H1 (cell line): ENCODE measurements around the gene STAU1. TPM values are rescaled to one million over a fixed set of nuclear protein-coding genes. Genes with fewer than 3 reads are reported as not detected.

Source experiments
- CTCF ChIA-PET: fragments of 300-600 bp; sonication (Branson Sonifier 250); formaldehyde crosslinking; loops from one replicate; lab custom pipeline; 2021; ENCODE audit not compliant: partially characterized antibody; lab: Charles Lee
- POLR2A ChIA-PET: fragments of 300-600 bp; sonication (Branson Sonifier 250); formaldehyde crosslinking; loops from one replicate; lab custom pipeline; 2021; ENCODE audit warnings: inconsistent platforms; ENCODE audit not compliant: partially characterized antibody; lab: Charles Lee
- DNase-seq, 2 experiments: peaks; one replicate each; pipeline versions ENCODE4 v3.0.0 to v3.0.0-alpha.2; 2010 to 2022; ENCODE audit warnings: low spot score in 2 of 2, low read depth in 1 of 2, mixed read lengths in 1 of 2
- FAIRE-seq: peaks from 2 replicates; lab custom pipeline; 2011; peaks lifted over from hg19 to GRCh38; lab: Jason Lieb, UNC
- H2AFZ ChIP-seq: 2 replicates; pipeline ENCODE4 v1.8.1; 2012; ENCODE audit warnings: low read length, inconsistent platforms
- H2AK5ac ChIP-seq: 2 replicates; pipeline ENCODE4 v1.6.1; 2013; ENCODE audit warnings: low read depth, low read length
- H2BK120ac ChIP-seq: replicated peaks from 2 replicates; pipeline ENCODE3; 2013; ENCODE audit warnings: low read depth, low read length, inconsistent platforms
- H2BK12ac ChIP-seq: 2 replicates; pipeline ENCODE4 v1.6.1; 2013; ENCODE audit warnings: low read depth, low read length
- H2BK15ac ChIP-seq: 2 replicates; pipeline ENCODE4 v1.6.1; 2013; ENCODE audit warnings: low read length
- H2BK20ac ChIP-seq: 2 replicates; pipeline ENCODE4 v1.6.1; 2013; ENCODE audit warnings: low read length
- H2BK5ac ChIP-seq: 2 replicates; pipeline ENCODE4 v1.6.1; 2013; ENCODE audit warnings: low read depth, low read length
- H3K14ac ChIP-seq: 2 replicates; pipeline ENCODE4 v1.6.1; 2013; ENCODE audit warnings: inconsistent platforms; ENCODE audit not compliant: insufficient read length
- H3K18ac ChIP-seq: 2 replicates; pipeline ENCODE4 v1.6.1; 2013; ENCODE audit warnings: low read length; ENCODE audit errors: extremely low read depth
- H3K23ac ChIP-seq: 2 replicates; pipeline ENCODE4 v1.6.1; 2013; ENCODE audit warnings: inconsistent platforms; ENCODE audit not compliant: insufficient read length
- H3K23me2 ChIP-seq: 2 replicates; pipeline ENCODE4 v1.6.1; 2013; ENCODE audit warnings: low read depth, low read length
- H3K27ac ChIP-seq: 2 replicates; pipeline ENCODE4 v1.6.1; 2011; ENCODE audit warnings: low read depth, low read length, inconsistent platforms
- H3K27me3 ChIP-seq, 4 experiments: replicated peaks in 1 of 4; 1 replicate in 1 of 4; 2 replicates in 3 of 4; pipeline versions ENCODE4 v1.6.1 to v1.8.1; 2011 to 2013; ENCODE audit warnings: low read length in 3 of 4, mild to moderate bottlenecking in 3 of 4, inconsistent platforms in 2 of 4, mixed read lengths in 2 of 4, moderate library complexity in 1 of 4; ENCODE audit not compliant: control insufficient read depth in 3 of 4, insufficient read depth in 3 of 4; ENCODE audit errors: extremely low read depth in 1 of 4
- H3K36me3 ChIP-seq, 4 experiments: 2 replicates each; pipeline versions ENCODE4 v1.6.1 to v1.8.1; 2011 to 2013; ENCODE audit warnings: mild to moderate bottlenecking in 4 of 4, low read length in 3 of 4, moderate library complexity in 2 of 4, control low read depth in 1 of 4, inconsistent platforms in 1 of 4; ENCODE audit not compliant: insufficient read depth in 4 of 4, control insufficient read depth in 2 of 4
- H3K4ac ChIP-seq: replicated peaks from 2 replicates; pipeline ENCODE3; 2013; ENCODE audit warnings: low read length, low read depth, mixed read lengths, inconsistent platforms; ENCODE audit not compliant: insufficient read length
- H3K4me1 ChIP-seq, 4 experiments: replicated peaks in 1 of 4; 1 replicate in 1 of 4; 2 replicates in 3 of 4; pipeline versions ENCODE4 v1.6.1 to v1.8.1; 2011 to 2013; ENCODE audit warnings: low read length in 3 of 4, inconsistent platforms in 2 of 4, mixed read lengths in 1 of 4; ENCODE audit not compliant: insufficient read depth in 4 of 4, control insufficient read depth in 3 of 4
- H3K4me2 ChIP-seq, 2 experiments: 2 replicates each; pipeline versions ENCODE4 v1.6.1 to v1.8.1; 2011 to 2013; ENCODE audit warnings: low read depth in 2 of 2, low read length in 2 of 2, control low read depth in 1 of 2, inconsistent platforms in 1 of 2, mild to moderate bottlenecking in 1 of 2; ENCODE audit not compliant: insufficient read depth in 1 of 2
- H3K4me3 ChIP-seq, 4 experiments: fragments of 200-600, 300-600 bp in 1 of 4; sonication (generic), shearing (Covaris generic), sonication (Bioruptor Twin) in 1 of 4; 2 replicates each; pipeline versions ENCODE4 v1.5.1 to v1.8.1; 2011 to 2016; ENCODE audit warnings: low read length in 4 of 4, low read depth in 3 of 4, control low read depth in 2 of 4, inconsistent platforms in 2 of 4, mild to moderate bottlenecking in 2 of 4, mixed read lengths in 1 of 4, moderate library complexity in 1 of 4; ENCODE audit not compliant: insufficient read depth in 2 of 4; ENCODE audit errors: extremely low read depth in 1 of 4
- H3K56ac ChIP-seq: replicated peaks from 2 replicates; pipeline ENCODE3; 2013; ENCODE audit warnings: low read depth, mild to moderate bottlenecking, mixed read lengths, low read length, inconsistent platforms; ENCODE audit not compliant: insufficient read length
- H3K79me1 ChIP-seq: 2 replicates; pipeline ENCODE4 v1.6.1; 2013; ENCODE audit warnings: low read depth, low read length, control low read depth
- H3K79me2 ChIP-seq, 2 experiments: 2 replicates each; pipeline versions ENCODE4 v1.6.1 to v1.8.1; 2012 to 2013; ENCODE audit warnings: low read length in 2 of 2, mild to moderate bottlenecking in 2 of 2, inconsistent platforms in 1 of 2; ENCODE audit not compliant: insufficient read depth in 2 of 2, control insufficient read depth in 1 of 2
- H3K9ac ChIP-seq, 4 experiments: replicated peaks in 1 of 4; 1 replicate in 1 of 4; 2 replicates in 3 of 4; pipeline versions ENCODE4 v1.6.1 to v1.8.1; 2011 to 2013; ENCODE audit warnings: low read depth in 3 of 4, low read length in 3 of 4, control low read depth in 2 of 4, mild to moderate bottlenecking in 2 of 4, moderate library complexity in 2 of 4, inconsistent platforms in 1 of 4; ENCODE audit errors: extremely low read depth in 1 of 4
- H3K9me3 ChIP-seq, 2 experiments: 2 replicates each; pipeline versions ENCODE4 v1.6.1 to v1.8.1; 2012 to 2013; ENCODE audit warnings: mild to moderate bottlenecking in 2 of 2, moderate library complexity in 2 of 2, control low read depth in 1 of 2, inconsistent platforms in 1 of 2, low read depth in 1 of 2, low read length in 1 of 2, mixed read lengths in 1 of 2; ENCODE audit not compliant: insufficient read depth in 2 of 2
- H4K20me1 ChIP-seq, 2 experiments: replicated peaks in 1 of 2; 2 replicates each; pipeline versions ENCODE3 to v1.8.1; 2011 to 2013; ENCODE audit warnings: inconsistent platforms in 2 of 2, low read length in 2 of 2, mild to moderate bottlenecking in 1 of 2; ENCODE audit not compliant: insufficient read depth in 2 of 2, control insufficient read depth in 1 of 2
- H4K5ac ChIP-seq: 2 replicates; pipeline ENCODE4 v1.6.1; 2013; ENCODE audit warnings: low read length, low read depth, mixed read lengths, inconsistent platforms; ENCODE audit not compliant: insufficient read length
- H4K8ac ChIP-seq: 2 replicates; pipeline ENCODE4 v1.8.0; 2013; ENCODE audit warnings: mild to moderate bottlenecking, moderate library complexity, low read length, inconsistent platforms; ENCODE audit not compliant: insufficient read depth; ENCODE audit errors: extremely low read depth
- H4K91ac ChIP-seq: replicated peaks from 2 replicates; pipeline ENCODE3; 2013; ENCODE audit warnings: low read length, mixed read lengths, inconsistent platforms; ENCODE audit not compliant: insufficient read length
- ASH2L ChIP-seq: fragments of 200-600, 300-600 bp; sonication (generic); IDR thresholded peaks from one replicate; pipeline ENCODE4 v1.7.1; 2017; ENCODE audit warnings: low read length
- BCL11A ChIP-seq, 2 experiments: IDR thresholded peaks; one replicate each; pipeline ENCODE4 v1.6.1; 2011; ENCODE audit warnings: low read depth in 2 of 2, low read length in 2 of 2, mild to moderate bottlenecking in 2 of 2
- CBX5 ChIP-seq: fragments of 300-800, 300-1000 bp; sonication (generic); IDR thresholded peaks from 2 replicates; pipeline ENCODE4 v1.7.1; 2016; ENCODE audit warnings: antibody characterized with exemption, low read length, low read depth
- EGR1 ChIP-seq: IDR thresholded peaks from 2 replicates; pipeline ENCODE4 v1.6.1; 2011; ENCODE audit warnings: low read depth, low read length, borderline replicate concordance
- FOSL1 ChIP-seq: IDR thresholded peaks from 2 replicates; pipeline ENCODE4 v1.6.1; 2011; ENCODE audit warnings: mild to moderate bottlenecking, low read depth, low read length, moderate library complexity; ENCODE audit not compliant: insufficient read depth
- GABPA ChIP-seq: IDR thresholded peaks from 2 replicates; pipeline ENCODE4 v1.6.1; 2011; ENCODE audit warnings: mild to moderate bottlenecking, low read length, moderate library complexity, borderline replicate concordance; ENCODE audit not compliant: insufficient read depth
- GTF2F1 ChIP-seq: IDR thresholded peaks from 2 replicates; pipeline ENCODE4 v1.6.1; 2012; ENCODE audit warnings: low read depth, low read length, improper control_type of control experiment, borderline replicate concordance
- HDAC2 ChIP-seq, 2 experiments: fragments of 300-600 bp in 1 of 2; sonication (generic) in 1 of 2; IDR thresholded peaks; 2 replicates each; pipeline ENCODE4 v1.6.1; 2011 to 2012; ENCODE audit warnings: low read depth in 2 of 2, low read length in 2 of 2, mild to moderate bottlenecking in 2 of 2, moderate library complexity in 2 of 2, borderline replicate concordance in 1 of 2, inconsistent platforms in 1 of 2
- MAFK ChIP-seq: IDR thresholded peaks from 2 replicates; pipeline ENCODE4 v1.6.1; 2012; ENCODE audit warnings: low read depth, mild to moderate bottlenecking, improper control_type of control experiment, low read length
- POLR2A ChIP-seq, 2 experiments: IDR thresholded peaks; 1 replicate in 1 of 2; 2 replicates in 1 of 2; pipeline ENCODE4 v1.6.1; 2011; ENCODE audit warnings: low read depth in 2 of 2, low read length in 2 of 2, mild to moderate bottlenecking in 2 of 2; ENCODE audit errors: control extremely low read depth in 1 of 2
- RFX5 ChIP-seq: IDR thresholded peaks from 2 replicates; pipeline ENCODE4 v1.6.1; 2011; ENCODE audit warnings: low read depth, low read length, improper control_type of control experiment, borderline replicate concordance
- SIX5 ChIP-seq: IDR thresholded peaks from 2 replicates; pipeline ENCODE4 v1.6.1; 2011; ENCODE audit warnings: mild to moderate bottlenecking, low read depth, low read length
- SP1 ChIP-seq: IDR thresholded peaks from 2 replicates; pipeline ENCODE4 v1.6.1; 2011; ENCODE audit warnings: low read depth, low read length
- YY1 ChIP-seq: IDR thresholded peaks from 2 replicates; pipeline ENCODE4 v1.6.1; 2011; ENCODE audit warnings: low read depth, mild to moderate bottlenecking, low read length
- WGBS, 2 experiments: shearing (Covaris generic) in 1 of 2; methylation state at CpG; one replicate each; pipeline versions ENCODE4 v1.1.6 to v1.1.7; 2013 to 2015; ENCODE audit warnings: low lambda C conversion rate in 2 of 2, mixed read lengths in 2 of 2, inconsistent platforms in 1 of 2, low coverage in 1 of 2, missing lambda C conversion rate in 1 of 2; ENCODE audit not compliant: insufficient replicate concordance in 2 of 2, insufficient coverage in 1 of 2, insufficient read length in 1 of 2; ENCODE audit errors: extremely low coverage in 1 of 2, missing lambda C conversion rate in 1 of 2; 5-methylcytosine and 5-hydroxymethylcytosine counted together
- polyA plus RNA-seq, 7 experiments: library from polyadenylated mRNA; depleted of rRNA in 3 of 7; stranded (reverse) in 5 of 7; unstranded in 2 of 7; fragments of >200 nt in 5 of 7; fragments of 200-250 nt in 2 of 7; gene quantifications; 1 replicate in 5 of 7; 2 replicates in 1 of 7; 4 replicates in 1 of 7; pipeline versions ENCODE4 v1.2.1 to v1.2.3, GENCODE V29; 2011 to 2013; ENCODE audit warnings: missing spikeins in 2 of 7, mixed read lengths in 2 of 7
- total RNA-seq: library from RNA; stranded (reverse); fragmentation: NEBNext Ultra II Directional; extraction: Animal tissue kit (Norgen Biotek cat#: 25700); gene quantifications from 2 replicates; pipeline ENCODE4 v1.2.1, GENCODE V29; 2021

The STAU1 gene
- total and polyA plus RNA-seq, 2 of the 8 experiments (the other 6 are each of a cell fraction or from before 2014, with no cell fraction given), result 41.4 to 107 TPM

DNA sequence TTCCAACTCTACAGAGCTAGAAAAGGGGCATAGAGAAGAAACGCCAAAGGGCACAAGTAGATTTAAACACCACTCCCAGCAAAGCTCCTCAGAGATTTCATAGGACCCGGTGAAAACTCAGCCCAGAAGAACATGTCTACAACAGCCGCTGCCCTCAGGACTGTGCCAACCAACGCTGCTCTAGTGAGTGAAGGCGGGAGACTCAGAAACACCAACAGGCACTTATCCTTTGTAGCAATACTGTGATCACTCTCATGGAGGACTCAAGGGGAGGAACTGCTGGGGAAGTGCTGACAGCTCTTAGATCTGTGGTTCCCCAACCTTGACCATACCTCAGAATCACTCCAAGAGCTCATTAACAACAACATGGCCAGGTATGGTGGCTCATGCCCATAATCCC lies 39.5 kb downstream of the STAU1 start:
- Histone ChIP-seq H2BK15ac (no peak overlapping the region), H3K14ac (no peak overlapping the region), H4K8ac (no peak overlapping the region), H3K4ac (no peak overlapping the region), H4K5ac (no peak overlapping the region), H3K4me3 (no peak overlapping the region), H3K27ac (no peak overlapping the region), H3K18ac (no peak overlapping the region), H3K9me3 (no peaks in the 10 kb centered on the region), H2BK12ac (no peak overlapping the region), H2BK5ac (no peak overlapping the region), H3K79me2 (peaks cover 0 to 10% of the 10 kb centered on the region in 2 experiments; a peak in 2 of 4 replicates), H3K56ac (no peak overlapping the region), H3K36me3 (peaks cover 6 to 39% (median 18%) of the 10 kb centered on the region in 4 experiments; a peak in 6 of 8 replicates), H2AFZ (no peak overlapping the region), H3K79me1 (peaks cover 2% of the 10 kb centered on the region; the same call in 1 of the 2 replicates), H2BK20ac (no peak overlapping the region), H3K4me2 (no peak overlapping the region), H2BK120ac (no peak overlapping the region), H4K20me1 (peaks cover 0 to 2% of the 10 kb centered on the region in 2 experiments), H3K4me1 (no peaks in the 10 kb centered on the region), H3K9ac (no peak overlapping the region), H4K91ac (no peak overlapping the region), H2AK5ac (no peak overlapping the region), H3K23me2 (no peaks in the 10 kb centered on the region; the same call in 1 of the 2 replicates), H3K27me3 (no peaks in the 10 kb centered on the region), H3K23ac (no peak overlapping the region)
- no peak for FAIRE-seq
- POLR2A ChIA-PET, result interaction anchor here (1.2 kb wide), 1 partner anchor 12 kb away, joined by 3 read pairs; no protein-coding TSS in a partner anchor
- CTCF ChIA-PET, result interaction anchor here (1.2 to 1.4 kb wide), 4 partner anchors 16 to 97 kb away, joined by 3 to 4 read pairs (median 4); no protein-coding TSS in a partner anchor
- DNase-seq, result no peak
- 91% methylated on average over 5 of the region's 5 CpGs; no CpG with 5 or more reads in 1 of the 2 experiments for WGBS, 2 experiments
- TF ChIP-seq BCL11A (IDR thresholded peaks at IDR 0.05; ENCODE audit: low read depth in 2 of 2, low read length in 2 of 2) (no peak), EGR1 (no peak), YY1 (no peak), MAFK (no peak), CBX5 (no peak), FOSL1 (no peak), RFX5 (no peak), SP1 (no peak), POLR2A (IDR thresholded peaks at IDR 0.05; ENCODE audit: control extremely low read depth in 1 of 2, low read depth in 2 of 2, low read length in 2 of 2) (no peak), GABPA (no peak), HDAC2 (IDR thresholded peaks at IDR 0.05; ENCODE audit: borderline replicate concordance in 1 of 2, low read depth in 2 of 2, low read length in 2 of 2) (no peak), ASH2L (no peak), SIX5 (no peak), GTF2F1 (no peak)
